RPMI7951 (cell line): ENCODE data around the gene COBL. TPM values are rescaled to one million over a fixed set of nuclear protein-coding genes. Genes with fewer than 3 reads are reported as not detected.
"Not testable (repeated sequence)": the region's sequence is repeated elsewhere in the genome, so short reads cannot be mapped to it uniquely, and the experiment has no call there.

Experiments
- DNase-seq: peaks from one replicate; pipeline ENCODE4 v3.0.0-alpha.2; 2012; ENCODE audit warnings: low read depth
- total RNA-seq: library from RNA; depleted of rRNA; stranded (reverse); fragments of >200 nt; shearing (Covaris generic); gene quantifications from 2 replicates; pipeline ENCODE4 v1.2.3, GENCODE V29; 2014

The COBL gene
- total RNA-seq, 1 experiment from 2014 or later, result not detected

DNA sequence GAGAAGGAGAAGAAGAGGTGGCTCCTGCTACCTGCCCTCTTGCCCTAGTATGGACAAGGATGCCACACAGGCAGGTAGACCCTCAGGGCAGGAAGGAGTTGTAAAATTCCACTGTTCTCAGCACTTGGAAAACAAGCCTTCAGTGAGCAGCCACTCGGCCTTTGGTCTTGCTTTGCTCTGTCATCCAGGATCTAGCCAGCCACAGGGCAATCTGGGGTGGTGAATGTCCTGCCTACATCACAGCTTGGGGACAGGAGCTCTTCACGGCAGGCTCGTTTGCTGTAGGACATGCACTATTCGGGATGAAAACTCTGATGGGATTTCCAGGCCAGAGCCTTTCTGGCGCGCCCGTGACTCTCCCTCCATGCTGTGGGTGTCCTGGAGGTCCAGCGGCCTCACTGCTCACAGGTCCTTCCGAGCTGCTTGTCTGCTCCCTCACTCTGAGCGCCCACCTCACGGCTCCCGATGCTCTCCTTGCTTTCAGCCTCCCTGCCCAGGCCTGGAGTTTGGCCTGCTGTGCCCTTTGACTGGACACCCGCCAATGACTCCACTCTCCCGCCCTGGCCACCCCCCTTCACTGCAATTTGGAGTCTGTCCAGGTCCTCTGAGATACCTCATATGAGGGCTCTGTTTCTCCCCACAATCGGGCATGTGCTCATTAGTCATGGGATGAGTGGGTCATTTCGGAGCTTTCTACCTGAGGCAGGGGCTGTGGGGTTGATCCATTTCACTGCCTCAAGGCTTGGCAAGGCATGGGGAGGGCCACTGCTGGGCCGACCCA lies 306.7 kb downstream of the COBL start:
- peak; percentile 96 for DNase-seq

DNA sequence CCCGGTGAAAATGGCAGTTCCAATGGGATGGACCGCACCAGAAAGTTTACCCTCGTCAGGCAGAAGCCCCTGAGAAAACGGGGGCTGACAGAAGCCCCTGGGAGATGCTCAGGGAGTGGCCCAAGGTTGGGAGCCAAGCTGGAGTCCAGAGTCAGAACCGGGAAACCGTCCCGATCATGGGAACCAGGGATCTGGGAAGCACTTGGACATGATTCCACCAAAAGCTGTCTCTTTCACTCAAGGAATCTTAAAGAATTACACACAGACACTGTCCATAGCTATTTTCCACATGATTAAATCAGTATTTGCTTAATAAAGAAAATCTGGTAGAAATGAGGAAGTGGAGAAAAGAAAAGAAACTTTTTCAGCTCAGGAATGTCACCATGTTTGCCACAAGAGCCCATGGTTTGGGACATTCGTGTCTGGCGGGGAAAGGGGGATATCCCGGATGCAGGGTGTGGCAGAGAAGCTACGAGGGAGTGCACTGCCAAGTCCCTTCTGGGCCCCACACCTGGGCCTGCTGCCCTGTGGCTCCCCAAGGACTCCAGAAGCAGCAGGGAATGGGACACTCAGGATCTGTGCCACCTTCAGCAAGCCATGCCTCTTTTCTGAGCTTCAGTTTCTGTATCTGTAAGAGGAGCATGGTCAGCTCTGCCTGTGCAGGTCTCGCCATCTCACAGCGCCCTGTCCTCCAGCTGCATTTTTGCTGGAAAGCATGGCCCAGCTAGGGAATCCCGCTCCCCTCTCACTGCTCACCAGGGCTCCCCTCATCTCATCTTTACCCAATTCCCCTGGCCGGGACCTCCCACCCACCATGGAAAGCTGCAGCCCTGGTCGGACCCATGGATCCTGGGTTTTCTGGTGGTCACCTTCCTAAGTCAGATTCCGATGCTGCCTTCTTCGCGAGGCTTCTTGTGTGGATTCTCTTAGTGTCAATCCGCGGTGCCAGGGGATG lies 308.8 kb downstream of the COBL start:
- no peak for DNase-seq

DNA sequence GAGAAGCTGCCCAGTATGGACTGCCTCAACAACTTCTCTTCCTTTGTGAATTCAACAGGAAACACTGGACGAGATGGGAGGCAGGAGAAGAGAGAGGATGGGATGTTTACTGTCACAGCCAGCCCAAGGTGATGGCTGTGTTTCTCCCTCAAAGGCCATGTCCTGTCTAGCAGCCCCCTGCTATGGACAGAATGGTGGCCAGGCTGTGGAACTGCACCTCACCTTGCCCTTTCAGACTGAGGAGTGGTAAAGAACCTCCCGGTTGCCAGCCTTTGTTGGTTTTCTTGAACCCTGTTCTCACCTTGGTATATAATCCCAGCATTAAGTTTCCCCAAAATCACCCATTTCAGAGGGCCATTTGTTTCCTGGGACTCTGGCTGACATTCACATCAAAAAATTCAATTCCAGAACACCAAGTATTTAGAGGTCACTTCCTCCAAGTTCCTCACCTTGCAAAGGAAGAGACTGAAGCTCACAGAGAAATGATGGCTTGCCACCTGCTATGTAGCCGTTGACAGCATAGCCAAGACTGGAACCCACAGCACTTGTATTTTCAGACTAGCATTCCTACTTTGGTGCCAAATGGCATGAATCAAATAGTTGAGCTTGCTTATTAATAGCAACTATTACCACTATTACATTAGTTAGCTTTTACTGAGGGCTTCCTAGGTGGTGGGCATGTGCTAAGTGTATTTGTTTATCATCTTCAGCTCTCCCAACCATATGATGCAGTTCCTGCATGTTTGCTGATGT lies 309.9 kb downstream of the COBL start:
- DNase-seq, result no peak

DNA sequence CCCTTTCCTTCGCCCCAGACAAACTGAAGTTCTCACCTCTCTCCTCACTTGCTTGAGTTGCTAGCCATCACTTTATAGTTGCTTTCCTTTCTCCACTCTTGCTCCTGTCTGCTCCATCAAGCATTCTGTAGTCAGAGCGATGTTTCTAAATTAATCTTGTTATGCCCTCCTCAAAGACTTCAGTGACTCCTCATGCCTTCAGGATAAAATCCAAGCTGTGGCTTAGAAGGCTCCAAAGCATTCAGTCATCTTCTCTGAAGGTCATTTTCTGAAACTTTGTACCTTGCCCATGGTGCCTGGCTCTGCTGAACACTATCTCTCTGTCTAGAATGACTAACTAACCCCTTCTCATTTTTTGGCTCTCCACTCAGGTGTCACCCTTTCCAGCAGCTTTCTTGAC lies 311.5 kb downstream of the COBL start:
- DNase-seq, result no peak

DNA sequence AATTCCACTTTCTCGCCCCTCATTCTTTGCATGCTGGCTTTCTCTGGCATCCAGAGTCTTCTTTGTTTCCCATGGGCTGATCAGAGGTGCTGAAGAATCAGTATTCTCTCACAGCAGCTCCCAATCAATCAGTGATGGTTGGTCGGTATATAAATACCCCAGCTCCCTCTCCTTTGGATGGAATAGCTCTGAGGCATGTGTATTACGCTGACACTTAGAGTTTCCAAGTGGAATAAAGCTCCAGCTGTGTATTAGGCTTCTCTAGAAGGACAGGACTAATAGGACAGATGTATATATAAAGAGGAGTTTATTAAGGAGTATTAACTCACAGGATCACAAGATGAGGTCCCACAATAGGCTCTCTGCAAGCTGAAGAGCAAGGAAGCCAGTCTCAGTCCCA lies 315.7 kb downstream of the COBL start:
- DNase-seq, result peak; percentile 35

DNA sequence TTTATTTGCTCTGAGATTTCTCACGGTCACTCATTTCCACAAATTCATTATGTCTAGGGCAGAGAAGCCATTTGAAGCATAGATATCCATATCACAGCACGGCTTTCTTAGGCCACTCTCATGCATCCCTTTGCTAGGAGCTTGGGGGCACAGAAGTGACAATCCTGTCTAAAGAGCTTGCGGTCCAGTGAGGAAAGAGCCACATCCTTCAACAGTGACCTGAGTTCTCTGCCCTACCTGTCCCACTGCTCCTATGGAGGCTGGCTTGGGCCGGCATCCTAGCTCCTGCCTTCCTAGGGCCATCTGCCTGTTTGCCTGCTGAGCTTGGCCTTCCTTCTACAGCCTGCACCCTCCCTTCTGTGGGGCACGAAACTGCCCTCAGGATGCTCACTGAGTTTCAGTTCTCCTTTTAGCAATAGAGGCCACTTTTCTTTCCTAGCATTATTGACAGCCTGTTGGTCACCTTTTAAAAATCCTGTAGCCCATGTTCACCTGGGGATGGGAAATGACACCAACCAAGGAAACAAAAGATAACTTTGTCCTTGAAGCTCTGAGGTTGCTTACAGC lies 321.8 kb downstream of the COBL start:
- no peak for DNase-seq

DNA sequence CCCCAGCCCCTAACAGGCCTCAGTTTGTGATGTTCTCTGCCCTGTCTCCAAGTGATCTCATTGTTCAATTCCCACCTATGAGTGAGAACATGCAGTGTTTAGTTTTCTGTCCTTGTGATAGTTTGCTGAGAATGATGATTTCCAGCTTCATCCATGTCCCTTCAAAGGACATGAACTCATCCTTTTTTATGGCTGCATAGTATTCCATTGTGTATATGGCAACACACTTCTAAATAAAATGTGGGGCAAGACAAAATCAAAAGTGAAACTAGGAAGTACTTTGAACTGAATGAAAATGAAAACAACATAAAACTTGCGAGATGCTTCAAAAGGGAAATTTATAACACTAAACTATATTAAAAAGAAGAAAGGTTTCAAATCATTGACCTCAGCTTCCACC lies 326.4 kb downstream of the COBL start:
- DNase-seq, result not testable (repeated sequence)

DNA sequence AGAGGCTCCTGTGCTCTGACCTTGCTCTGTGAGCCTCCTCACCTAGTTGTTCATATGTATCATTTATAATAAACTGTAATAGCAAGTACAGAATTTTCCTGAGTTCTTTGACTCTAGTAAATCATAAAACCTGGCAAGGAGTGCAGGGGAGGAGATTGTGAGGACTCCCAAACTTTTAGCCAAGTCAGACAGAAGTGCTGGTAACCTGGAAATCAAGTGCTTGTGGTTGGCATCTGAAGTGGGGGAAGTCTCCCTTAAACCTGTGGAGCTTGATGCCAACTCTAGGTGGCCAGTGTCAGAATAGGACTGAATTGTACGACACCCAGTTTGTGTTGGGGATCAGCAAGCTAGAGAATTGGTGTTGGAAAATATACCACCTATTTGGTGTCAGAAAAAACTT lies 327.6 kb downstream of the COBL start:
- no peak for DNase-seq

DNA sequence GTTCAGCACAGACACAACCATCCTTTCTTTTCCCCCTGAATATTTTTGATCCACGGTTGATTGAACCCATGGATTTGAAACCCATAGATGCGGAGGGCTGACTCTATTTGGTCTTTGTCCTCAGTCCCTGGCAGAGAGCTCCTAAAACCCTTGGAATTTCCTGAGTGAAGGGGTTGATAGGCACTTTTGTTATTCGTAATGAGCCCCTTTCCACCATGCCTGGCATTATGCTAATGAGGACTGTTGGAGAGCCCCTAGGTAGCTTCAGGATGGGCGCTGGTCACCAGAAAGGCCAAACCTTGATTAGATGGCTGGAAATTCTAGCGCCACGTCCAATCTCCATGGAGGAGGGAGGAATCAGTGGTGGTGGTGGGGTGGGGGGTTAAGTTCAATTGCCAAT lies 328.1 kb downstream of the COBL start:
- DNase-seq, result no peak

DNA sequence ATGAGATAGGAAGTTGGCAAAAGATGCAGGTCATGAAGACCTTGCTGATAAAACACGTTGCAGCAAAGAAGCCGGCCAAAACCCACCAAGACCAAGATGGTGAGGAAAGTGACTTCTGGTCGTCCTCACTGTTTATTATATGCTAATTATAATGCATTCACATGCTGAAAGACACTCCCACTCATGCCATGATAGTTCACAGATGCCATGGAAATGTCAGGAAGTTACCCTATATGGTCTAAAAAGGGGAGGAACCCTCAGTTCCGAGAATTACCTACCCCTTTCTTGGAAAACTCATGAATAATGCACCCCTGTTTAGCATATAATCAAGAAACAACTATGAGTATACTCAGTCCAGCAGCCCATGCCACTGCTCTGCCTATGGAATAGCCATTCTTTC lies 331.5 kb downstream of the COBL start:
- no peak for DNase-seq

DNA sequence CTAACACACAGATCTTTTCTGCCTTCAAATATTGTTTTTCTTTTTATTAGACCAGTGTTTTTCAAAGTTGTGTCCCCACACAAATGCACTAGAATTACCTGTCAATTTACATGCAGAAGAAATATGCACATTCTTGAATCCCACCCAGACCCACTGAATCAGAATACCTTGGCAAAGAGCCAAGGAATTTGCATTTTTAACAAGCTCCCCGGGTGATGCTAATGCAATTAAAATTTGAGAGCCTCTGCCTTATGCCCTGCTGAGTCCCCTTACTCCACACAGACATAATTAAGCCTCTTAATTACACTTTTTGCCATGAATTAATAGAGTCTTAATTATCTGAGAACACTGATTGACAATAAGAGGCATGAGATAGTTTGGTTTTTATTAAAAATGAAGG lies 332.8 kb downstream of the COBL start:
- no peak for DNase-seq

DNA sequence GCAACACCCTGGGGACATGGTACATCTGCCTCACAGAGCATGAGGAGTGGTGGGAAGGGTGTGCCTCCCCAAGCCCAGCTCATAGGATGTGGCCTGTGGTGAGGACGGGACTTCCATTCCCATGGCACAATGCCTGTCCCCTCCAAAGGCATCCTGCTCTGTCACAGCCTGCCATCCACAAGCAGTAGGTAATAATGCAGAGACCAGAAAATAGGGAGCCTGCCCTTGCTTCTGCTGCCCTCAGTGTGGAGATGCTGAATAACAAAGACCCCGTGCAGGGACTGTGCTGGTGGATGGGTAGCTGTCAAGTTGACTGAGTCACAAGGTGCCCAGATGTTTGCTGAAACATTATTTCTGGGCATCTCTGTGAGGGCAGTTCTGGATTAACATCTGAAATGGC lies 334.0 kb downstream of the COBL start:
- DNase-seq, result peak; percentile 69

DNA sequence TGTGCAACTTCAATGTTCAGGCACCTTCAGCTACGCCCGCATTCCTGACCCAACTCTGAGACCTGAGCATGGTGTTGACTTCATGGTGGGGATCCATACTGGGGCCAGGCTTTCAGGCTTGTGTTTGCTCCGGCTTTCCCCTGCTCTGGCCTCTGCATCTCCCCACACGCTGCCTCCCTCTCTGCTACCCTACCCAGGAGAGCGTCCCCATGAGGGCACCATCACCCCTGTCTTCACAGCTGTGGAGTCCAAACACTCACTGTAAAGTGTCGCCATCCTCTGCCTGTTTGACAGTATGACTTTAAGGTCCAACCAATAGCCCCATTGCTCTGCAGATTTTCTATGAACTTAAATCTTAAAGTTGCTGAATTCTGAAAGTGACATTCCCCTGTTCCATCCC lies 334.9 kb downstream of the COBL start:
- no peak for DNase-seq

DNA sequence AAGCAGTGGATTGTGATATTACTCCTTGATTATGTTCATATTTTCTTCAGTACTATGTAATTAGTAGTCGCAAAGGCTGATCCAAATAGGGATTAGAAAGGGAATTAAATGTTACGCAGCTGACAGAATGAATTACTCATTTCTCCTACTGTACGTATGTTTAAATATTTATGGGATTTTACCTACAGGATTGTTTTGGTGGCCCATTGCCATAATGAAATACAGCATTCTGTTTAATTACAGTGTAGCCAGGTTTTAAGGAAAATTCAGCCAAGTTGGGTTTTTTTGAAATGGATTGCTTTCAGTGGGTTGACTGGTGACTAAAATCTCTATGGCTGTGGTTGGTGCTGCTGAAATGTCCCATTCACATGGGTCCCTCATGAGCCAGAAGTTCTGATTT lies 336.2 kb downstream of the COBL start:
- DNase-seq, result no peak

DNA sequence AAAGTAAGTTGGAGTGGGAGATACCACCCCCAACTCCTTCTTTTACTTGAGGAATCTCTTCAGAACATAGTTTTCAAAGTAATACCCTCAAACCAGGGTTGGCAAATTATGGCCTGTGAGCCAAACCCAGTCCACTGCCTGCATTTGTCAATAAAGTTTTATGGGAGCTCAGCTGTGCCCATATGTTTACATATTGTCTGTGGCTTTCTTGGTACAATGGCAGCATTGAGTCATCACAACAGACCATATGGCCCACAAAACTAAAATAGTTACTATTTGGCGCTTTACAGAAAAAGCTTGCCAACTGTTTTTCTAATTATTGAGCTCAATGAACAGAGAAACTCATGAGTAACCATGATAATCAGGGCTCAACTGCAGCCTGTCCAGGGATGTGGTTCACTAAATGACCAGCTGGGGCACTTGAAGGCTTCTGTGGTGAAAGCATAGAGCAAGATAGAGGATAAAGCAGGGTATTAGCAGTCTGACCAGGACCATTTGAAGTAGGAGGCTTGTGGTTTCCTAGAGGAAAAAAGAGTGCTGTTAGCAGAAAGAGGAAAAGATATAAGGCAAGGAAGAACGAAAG lies 337.9 kb downstream of the COBL start:
- peak; percentile 95 for DNase-seq

DNA sequence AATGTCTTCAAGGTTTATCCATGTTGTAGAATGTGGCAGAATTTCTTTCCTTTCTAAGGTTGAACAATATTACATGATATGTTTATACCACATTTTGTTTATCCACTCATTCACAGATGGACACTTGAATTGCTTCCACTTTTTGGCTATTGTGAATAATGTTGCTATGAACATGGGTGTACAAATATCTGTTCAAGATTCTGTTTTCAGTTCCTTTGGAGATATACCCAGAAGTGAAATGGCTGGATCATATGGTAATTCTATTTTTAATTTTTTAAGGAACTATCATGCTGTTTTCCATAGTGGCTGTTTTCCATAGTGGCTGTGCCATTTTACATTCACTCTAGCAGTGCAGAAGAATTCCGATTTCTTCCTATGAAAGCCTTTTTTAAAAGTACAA lies 339.2 kb downstream of the COBL start:
- DNase-seq, result no peak

DNA sequence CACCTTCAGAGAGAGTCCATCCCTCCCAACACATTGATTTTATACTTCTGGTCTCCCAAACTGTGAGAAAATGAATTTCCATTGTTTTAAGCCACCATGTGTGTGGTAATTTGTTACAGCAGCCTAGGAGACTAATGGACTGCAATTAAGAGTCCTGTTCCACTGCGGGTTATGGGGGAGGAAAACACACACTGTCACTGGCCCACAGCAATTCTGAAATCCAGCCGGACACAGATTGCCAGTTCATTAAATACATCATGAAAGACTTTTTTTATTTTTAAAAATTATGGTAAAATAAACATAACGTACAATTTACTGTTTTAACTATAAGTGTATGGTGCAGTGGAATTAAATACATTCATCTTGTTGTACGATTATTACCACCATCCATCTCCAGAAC lies 340.5 kb downstream of the COBL start:
- DNase-seq, result no peak

DNA sequence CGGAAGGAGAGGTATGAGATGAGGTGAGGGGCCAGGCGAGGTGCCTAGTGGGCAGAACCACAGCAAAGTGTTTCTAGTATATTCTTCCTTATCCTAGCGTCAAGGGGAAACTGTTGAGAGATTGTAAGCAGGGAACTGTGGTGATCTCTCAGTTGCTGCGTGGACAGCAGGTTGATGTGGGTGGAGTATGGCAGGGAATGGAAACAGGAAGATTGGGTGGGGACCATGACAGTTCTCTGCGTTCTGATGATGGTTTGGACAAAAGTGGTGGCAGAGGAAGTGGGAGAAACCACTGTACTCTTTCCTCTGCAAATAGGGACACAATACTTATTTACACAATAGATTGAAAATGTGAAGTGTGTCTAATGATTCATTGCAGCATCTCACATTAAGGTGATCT lies 342.4 kb downstream of the COBL start:
- no peak for DNase-seq

DNA sequence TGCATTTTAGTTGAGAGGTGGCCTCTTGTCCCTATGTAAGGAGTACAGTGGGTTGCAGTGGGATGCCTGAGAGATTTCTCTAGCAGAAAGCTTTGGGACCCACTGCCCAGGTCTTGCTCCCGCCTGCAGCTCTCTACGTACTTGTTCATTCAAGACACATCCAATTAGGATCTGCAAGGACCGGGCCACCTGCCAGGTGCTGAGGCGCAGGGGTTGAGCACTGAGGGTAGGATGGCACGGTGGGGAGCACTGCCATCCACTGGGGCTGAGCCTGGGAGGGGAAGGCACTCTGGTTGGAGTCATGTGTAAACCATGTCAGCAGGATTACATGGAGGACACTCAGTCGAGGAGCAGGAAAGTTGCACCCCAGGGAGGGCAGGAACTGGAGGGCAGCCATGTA lies 342.8 kb downstream of the COBL start:
- DNase-seq, result no peak

DNA sequence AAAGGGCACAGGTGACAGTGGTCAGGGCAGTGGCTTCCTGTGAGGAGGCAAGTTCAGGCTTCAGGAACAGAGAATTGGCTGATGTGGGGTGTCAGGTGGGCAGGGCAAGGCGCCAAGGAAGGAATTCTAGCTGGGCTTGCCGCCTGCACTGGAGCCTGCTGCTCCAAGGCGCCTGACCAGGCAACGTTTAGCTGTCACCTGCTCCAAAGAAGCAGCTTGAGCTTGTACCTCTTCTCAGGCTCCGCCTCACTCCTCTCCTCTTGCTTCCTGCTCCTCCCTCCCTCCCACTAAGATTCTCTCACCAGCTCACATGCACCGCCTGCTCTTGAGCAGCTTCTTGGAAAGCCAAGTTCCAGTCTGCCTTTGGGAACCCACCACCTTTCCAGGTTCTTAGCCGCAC lies 346.5 kb downstream of the COBL start:
- no peak for DNase-seq
